Esophagus squamous epithelium (tissue), 4 donors: Measurements from ENCODE around the gene COPG1.

Source experiments
- POLR2A ChIP-seq, 4 donors: fragments of 450-650 bp; IDR thresholded peaks; one replicate each; pipeline ENCODE4 v1.6.1; 2017; ENCODE audit warnings: antibody characterized with exemption in 4 of 4, mild to moderate bottlenecking in 4 of 4, moderate library complexity in 3 of 4
- TF ChIP-seq, protein P1 (sequence below), 6 experiments: fragments of 450-650 bp in 4 of 6; fragments of 200-600 bp in 2 of 6; sonication (generic) in 2 of 6; IDR thresholded peaks; one replicate each; pipeline ENCODE4 v1.5.1; 2016 to 2019; ENCODE audit warnings: antibody characterized with exemption in 6 of 6, mild to moderate bottlenecking in 4 of 6, moderate library complexity in 4 of 6

DNA sequence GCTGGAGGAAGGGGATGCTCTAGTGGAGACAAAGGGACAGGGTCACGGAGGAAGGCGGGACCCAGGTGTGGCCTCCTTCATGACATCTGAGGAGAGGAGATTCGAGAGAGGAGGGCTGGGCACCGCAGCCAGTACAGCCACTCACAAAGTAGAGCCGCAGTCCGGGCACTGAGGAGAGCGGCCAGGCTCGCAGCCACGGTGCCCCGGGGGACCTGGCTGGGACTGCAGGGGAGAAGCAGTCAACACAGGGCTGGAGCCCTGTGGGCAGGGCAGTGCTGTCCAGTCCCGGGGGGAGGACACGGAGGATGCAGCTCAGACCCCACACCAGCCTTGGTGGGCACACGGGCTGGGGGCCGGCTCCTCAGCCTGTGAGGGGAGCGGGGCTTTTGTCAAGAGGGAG is 69.5 kb downstream of the COPG1 start:
- TF ChIP-seq, protein P1, sequence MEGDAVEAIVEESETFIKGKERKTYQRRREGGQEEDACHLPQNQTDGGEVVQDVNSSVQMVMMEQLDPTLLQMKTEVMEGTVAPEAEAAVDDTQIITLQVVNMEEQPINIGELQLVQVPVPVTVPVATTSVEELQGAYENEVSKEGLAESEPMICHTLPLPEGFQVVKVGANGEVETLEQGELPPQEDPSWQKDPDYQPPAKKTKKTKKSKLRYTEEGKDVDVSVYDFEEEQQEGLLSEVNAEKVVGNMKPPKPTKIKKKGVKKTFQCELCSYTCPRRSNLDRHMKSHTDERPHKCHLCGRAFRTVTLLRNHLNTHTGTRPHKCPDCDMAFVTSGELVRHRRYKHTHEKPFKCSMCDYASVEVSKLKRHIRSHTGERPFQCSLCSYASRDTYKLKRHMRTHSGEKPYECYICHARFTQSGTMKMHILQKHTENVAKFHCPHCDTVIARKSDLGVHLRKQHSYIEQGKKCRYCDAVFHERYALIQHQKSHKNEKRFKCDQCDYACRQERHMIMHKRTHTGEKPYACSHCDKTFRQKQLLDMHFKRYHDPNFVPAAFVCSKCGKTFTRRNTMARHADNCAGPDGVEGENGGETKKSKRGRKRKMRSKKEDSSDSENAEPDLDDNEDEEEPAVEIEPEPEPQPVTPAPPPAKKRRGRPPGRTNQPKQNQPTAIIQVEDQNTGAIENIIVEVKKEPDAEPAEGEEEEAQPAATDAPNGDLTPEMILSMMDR (IDR thresholded peaks at IDR 0.05): no peak
- no peak for TF ChIP-seq POLR2A (IDR thresholded peaks at IDR 0.05)
